Measurements from ENCODE around the gene ZNRF1.

ZNRF1 gene

DNA sequence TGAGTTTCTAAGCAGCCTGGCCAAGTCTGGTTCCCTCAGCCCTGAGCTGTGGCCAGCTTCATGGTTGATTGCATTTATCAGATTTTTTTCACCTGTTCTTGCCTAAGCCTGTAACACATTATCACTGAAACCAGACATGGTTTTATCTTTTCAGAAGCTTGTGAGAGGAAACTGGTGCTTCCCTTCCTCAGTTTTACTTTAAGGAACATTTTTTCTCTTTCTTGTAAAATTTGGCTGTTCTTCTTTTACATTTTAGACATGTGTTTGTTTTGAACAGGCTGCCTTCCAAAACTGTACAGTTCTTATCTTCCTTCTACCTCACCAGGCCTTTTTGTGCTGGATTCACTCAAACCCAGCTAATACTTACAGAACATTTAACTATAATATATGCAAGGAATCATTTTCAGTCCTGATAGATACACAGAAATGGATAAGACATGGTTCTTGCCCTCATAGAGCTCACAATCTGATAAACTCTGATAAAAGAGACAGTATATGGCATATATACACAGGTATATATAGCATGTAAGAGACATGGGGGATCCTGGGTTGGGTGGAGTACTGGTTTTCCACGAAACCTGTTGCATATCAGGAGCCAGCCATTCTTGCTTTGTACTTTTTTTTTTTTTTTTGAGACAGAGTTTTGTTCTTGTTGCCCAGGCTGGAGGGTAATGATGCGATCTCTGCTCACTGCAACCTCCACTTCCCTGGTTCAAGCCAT, 44.5 kb downstream of the ZNRF1 start:
- TF ChIP-seq, protein P1, sequence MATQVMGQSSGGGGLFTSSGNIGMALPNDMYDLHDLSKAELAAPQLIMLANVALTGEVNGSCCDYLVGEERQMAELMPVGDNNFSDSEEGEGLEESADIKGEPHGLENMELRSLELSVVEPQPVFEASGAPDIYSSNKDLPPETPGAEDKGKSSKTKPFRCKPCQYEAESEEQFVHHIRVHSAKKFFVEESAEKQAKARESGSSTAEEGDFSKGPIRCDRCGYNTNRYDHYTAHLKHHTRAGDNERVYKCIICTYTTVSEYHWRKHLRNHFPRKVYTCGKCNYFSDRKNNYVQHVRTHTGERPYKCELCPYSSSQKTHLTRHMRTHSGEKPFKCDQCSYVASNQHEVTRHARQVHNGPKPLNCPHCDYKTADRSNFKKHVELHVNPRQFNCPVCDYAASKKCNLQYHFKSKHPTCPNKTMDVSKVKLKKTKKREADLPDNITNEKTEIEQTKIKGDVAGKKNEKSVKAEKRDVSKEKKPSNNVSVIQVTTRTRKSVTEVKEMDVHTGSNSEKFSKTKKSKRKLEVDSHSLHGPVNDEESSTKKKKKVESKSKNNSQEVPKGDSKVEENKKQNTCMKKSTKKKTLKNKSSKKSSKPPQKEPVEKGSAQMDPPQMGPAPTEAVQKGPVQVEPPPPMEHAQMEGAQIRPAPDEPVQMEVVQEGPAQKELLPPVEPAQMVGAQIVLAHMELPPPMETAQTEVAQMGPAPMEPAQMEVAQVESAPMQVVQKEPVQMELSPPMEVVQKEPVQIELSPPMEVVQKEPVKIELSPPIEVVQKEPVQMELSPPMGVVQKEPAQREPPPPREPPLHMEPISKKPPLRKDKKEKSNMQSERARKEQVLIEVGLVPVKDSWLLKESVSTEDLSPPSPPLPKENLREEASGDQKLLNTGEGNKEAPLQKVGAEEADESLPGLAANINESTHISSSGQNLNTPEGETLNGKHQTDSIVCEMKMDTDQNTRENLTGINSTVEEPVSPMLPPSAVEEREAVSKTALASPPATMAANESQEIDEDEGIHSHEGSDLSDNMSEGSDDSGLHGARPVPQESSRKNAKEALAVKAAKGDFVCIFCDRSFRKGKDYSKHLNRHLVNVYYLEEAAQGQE (IDR thresholded peaks at IDR 0.05; ENCODE audit: insufficient read depth in 1 of 2, low read depth in 2 of 2, low read length in 2 of 2) = no peak
- TF ChIP-seq FOXP2 (optimal IDR thresholded peaks at IDR 0.05; ENCODE audit: borderline replicate concordance, extremely low read depth, extremely low read length, insufficient read depth) = no peak
- TF ChIP-seq SIN3A (IDR thresholded peaks at IDR 0.05; ENCODE audit: borderline replicate concordance, insufficient read depth, low read length) = no peak
- no peak for TF ChIP-seq POLR2AphosphoS5 (IDR thresholded peaks at IDR 0.05; ENCODE audit: low read depth, low read length)
- no peak for TF ChIP-seq TAF1 (IDR thresholded peaks at IDR 0.05; ENCODE audit: borderline replicate concordance, insufficient read depth, low read length)

DNA sequence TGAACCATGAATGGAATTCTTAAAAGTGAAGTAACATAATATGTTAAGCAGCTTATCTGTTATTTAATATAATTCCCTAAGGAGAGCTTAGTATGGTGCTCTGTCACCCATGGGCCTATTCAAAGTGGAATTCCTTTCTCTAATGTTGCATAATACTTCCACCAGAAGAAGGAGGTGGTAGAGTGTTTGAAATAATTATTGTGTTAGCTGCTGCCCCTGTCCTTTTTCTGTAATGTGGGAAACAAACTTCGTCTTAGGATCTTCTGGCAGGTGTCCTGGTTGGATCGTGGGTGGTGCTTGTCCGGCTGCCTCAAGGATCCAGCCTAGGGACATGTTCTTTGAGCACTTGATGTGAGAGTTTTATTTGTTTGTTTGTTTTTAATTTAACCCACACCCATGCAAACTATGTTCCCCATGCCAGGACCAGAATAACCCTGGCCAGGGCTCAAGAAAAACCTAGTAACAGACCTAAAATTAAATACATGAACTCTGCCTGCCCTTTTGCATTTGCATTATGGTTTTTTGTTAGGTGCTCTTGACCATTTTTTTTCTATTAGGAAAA, 46.1 kb downstream of the ZNRF1 start:
- TF ChIP-seq TAF1 (IDR thresholded peaks at IDR 0.05; ENCODE audit: borderline replicate concordance, insufficient read depth, low read length) = no peak
- TF ChIP-seq, protein P1 (IDR thresholded peaks at IDR 0.05; ENCODE audit: insufficient read depth in 1 of 2, low read depth in 2 of 2, low read length in 2 of 2) = no peak
- no peak for TF ChIP-seq FOXP2 (optimal IDR thresholded peaks at IDR 0.05; ENCODE audit: borderline replicate concordance, extremely low read depth, extremely low read length, insufficient read depth)
- TF ChIP-seq POLR2AphosphoS5 (IDR thresholded peaks at IDR 0.05; ENCODE audit: low read depth, low read length) = no peak
- TF ChIP-seq SIN3A (IDR thresholded peaks at IDR 0.05; ENCODE audit: borderline replicate concordance, insufficient read depth, low read length) = no peak

DNA sequence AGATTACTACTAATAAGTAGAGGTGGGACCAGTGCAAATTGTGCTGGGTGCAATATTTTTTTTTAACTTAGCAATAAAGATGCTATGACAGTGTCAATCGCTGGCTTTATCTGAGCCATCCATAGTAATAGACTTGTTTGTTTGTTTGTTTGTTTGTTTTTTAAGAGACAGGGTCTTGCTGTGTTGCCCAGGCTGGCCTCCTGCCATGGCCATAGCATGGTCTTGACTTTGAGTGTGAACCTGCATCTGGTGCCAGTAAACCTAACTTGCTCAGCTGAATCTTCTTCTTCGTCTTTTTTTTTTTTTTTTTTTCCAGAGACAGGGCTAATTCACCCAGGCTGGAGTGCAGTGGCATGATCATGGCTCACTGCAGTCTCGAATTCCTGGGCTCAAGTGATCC, 46.6 kb downstream of the ZNRF1 start:
- TF ChIP-seq, protein P1 (IDR thresholded peaks at IDR 0.05; ENCODE audit: insufficient read depth in 1 of 2, low read depth in 2 of 2, low read length in 2 of 2) = no peak
- no peak for TF ChIP-seq FOXP2 (optimal IDR thresholded peaks at IDR 0.05; ENCODE audit: borderline replicate concordance, extremely low read depth, extremely low read length, insufficient read depth)
- no peak for TF ChIP-seq SIN3A (IDR thresholded peaks at IDR 0.05; ENCODE audit: borderline replicate concordance, insufficient read depth, low read length)
- no peak for TF ChIP-seq TAF1 (IDR thresholded peaks at IDR 0.05; ENCODE audit: borderline replicate concordance, insufficient read depth, low read length)
- no peak for TF ChIP-seq POLR2AphosphoS5 (IDR thresholded peaks at IDR 0.05; ENCODE audit: low read depth, low read length)

DNA sequence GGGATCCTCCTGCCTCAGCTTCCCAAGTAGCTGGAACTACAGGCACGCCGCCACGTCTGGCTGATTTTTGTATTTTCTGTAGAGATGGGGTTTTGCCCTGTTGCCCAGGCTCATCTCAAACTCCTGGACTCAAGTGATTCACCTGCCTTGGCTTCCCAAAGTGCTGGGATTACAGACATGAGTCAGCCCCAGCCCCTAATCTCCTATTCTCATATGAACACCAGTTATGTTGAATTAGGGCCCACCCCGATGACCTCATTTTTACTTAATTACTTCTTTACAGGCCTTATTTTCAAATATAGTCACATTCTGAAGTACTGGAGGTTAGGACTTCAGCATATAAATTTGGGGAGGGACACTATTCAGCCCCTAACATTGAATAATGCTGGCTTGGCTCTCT, 49.2 kb downstream of the ZNRF1 start:
- no peak for TF ChIP-seq TAF1 (IDR thresholded peaks at IDR 0.05; ENCODE audit: borderline replicate concordance, insufficient read depth, low read length)
- TF ChIP-seq FOXP2 (optimal IDR thresholded peaks at IDR 0.05; ENCODE audit: borderline replicate concordance, extremely low read depth, extremely low read length, insufficient read depth) = no peak
- TF ChIP-seq, protein P1 (IDR thresholded peaks at IDR 0.05; ENCODE audit: insufficient read depth in 1 of 2, low read depth in 2 of 2, low read length in 2 of 2) = no peak
- TF ChIP-seq POLR2AphosphoS5 (IDR thresholded peaks at IDR 0.05; ENCODE audit: low read depth, low read length) = no peak
- TF ChIP-seq SIN3A (IDR thresholded peaks at IDR 0.05; ENCODE audit: borderline replicate concordance, insufficient read depth, low read length) = no peak

All from PFSK-1 (cell line).